Measurements from ENCODE around the gene C2CD2. TPM values are rescaled to one million over a fixed set of nuclear protein-coding genes. Genes with fewer than 3 reads are reported as not detected.

Gene C2CD2
- total RNA-seq, 1 donor from 2014 or later = 6.7 TPM

DNA sequence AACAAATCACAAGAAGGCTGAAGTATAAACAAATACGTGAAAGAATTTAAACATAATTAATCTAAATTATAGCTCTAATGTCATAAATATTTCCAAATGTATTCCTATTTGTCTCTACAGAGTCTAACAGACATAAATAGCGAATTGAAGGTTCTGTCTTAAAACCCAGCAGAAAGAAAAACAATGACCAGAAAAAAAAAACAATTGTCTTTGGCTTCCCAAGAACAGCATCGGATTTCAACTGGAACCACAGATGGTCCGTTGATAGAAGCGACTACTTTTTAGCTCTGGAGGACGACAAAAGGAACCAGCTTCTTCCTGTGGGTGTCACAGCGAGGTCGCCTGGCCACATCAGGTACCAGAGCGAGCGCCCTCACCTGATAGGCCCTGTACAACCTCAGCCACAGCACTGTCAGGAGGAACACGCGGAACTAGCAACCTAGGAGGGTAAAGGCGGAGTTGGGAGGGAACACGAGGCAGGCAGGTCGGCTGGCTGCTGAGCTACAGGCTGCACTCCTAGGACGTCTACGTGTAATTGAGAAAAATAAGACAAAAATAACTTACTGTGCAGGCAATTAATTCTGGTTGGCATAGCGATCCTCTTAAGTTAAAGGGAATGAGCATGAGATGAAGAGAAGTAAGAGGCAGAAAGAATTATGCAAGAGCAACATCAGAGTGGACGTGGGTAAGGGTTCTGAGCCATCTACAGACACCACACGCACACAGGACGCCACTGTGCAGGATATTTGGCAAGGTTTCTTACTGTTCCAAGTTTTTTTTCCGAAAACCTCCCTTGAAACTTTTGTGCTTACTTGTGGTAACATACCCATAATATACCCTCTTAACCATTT is 58.0 kb downstream of the C2CD2 start:
- Mint-ChIP-seq H3K9me3 (no peaks in the 10 kb centered on the region), H3K27ac (peak overlapping the region; percentile 26), H3K36me3 (ENCODE audit: low read depth) (peaks cover 17% of the 10 kb centered on the region), H3K4me3 (peak overlapping the region; percentile 16), H3K4me1 (peaks cover 11% of the 10 kb centered on the region), H3K27me3 (no peaks in the 10 kb centered on the region)
- ATAC-seq (ENCODE audit: low read depth) (peak; percentile 93), DNase-seq (no peak)
- intact Hi-C loops (cut with micrococcal nuclease) = loop anchor here (1.0 to 5.0 kb wide), 2 partner anchors 36 to 80 kb away; no protein-coding TSS in a partner anchor
- TF ChIP-seq, protein P1, sequence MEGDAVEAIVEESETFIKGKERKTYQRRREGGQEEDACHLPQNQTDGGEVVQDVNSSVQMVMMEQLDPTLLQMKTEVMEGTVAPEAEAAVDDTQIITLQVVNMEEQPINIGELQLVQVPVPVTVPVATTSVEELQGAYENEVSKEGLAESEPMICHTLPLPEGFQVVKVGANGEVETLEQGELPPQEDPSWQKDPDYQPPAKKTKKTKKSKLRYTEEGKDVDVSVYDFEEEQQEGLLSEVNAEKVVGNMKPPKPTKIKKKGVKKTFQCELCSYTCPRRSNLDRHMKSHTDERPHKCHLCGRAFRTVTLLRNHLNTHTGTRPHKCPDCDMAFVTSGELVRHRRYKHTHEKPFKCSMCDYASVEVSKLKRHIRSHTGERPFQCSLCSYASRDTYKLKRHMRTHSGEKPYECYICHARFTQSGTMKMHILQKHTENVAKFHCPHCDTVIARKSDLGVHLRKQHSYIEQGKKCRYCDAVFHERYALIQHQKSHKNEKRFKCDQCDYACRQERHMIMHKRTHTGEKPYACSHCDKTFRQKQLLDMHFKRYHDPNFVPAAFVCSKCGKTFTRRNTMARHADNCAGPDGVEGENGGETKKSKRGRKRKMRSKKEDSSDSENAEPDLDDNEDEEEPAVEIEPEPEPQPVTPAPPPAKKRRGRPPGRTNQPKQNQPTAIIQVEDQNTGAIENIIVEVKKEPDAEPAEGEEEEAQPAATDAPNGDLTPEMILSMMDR (IDR thresholded peaks at IDR 0.05) = no peak
- CTCF ChIA-PET = interaction anchor here (0.6 to 2.0 kb wide), 7 partner anchors 14 to 222 kb away, joined by 3 to 10 read pairs (median 5); no protein-coding TSS in a partner anchor
- POLR2A ChIA-PET = no interaction called here

DNA sequence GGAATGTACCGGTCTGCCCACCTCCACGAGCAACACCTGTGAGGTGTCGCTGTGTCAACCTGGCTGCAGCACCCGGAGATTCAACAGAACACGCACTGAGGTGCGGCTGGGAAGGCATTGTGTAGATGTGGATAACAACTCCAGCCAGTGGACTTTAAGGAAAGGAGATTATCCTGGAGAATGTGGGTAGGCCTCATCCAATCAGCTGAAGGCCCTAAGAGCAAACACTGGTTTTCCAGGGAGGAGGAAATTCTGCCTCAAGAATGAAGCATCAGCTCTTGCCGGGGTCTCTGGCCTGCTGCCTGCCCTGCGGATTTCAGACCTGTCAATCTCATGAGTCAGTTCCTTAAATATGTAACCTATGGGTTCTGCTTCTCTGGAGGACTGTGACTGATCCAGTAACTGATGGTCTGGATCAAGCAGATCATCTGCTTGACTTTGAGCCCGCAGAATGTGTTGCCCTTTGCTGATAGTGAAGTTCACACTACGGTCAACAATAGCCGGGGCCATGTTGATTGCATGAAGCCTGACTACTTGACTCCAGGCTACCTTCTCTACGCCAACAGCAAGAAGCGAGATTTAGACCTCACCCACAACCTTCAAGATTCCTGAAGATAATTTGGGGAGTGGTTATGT is 58.8 kb downstream of the C2CD2 start:
- intact Hi-C loops (cut with micrococcal nuclease) = loop anchor here (1.0 to 5.0 kb wide), 2 partner anchors 37 to 79 kb away; no protein-coding TSS in a partner anchor
- ChIA-PET POLR2A (no interaction called here), CTCF (interaction anchor here (0.6 to 2.0 kb wide), 6 partner anchors 15 to 223 kb away, joined by 3 to 10 read pairs (median 4); no protein-coding TSS in a partner anchor)
- TF ChIP-seq, protein P1 (IDR thresholded peaks at IDR 0.05) = no peak
- Mint-ChIP-seq H3K27ac (no peak overlapping the region), H3K36me3 (ENCODE audit: low read depth) (peaks cover 14% of the 10 kb centered on the region), H3K27me3 (no peaks in the 10 kb centered on the region), H3K4me3 (no peak overlapping the region), H3K9me3 (no peaks in the 10 kb centered on the region), H3K4me1 (peaks cover 11% of the 10 kb centered on the region)
- no peak for ATAC-seq (ENCODE audit: low read depth)
- DNase-seq = no peak

DNA sequence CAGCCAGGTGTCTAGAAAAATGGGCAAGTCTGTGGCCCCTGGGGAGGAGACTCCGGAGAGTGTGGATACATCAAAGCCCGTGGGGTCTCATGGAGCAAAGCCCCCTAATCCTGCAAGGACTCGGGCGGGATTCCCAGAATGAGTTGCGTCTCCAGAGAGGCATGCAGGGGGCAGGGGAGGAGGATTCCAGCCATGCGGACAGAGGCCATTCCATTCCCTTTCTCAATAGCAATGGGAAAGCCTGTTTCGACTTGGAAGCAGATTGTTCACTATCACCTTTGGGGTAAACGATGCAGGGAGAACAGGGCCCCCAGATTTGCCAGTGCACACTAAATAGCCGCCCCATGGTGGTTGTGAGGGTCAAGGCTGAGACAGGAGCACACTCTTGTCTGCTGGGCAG is 59.3 kb downstream of the C2CD2 start:
- Mint-ChIP-seq H3K4me3 (no peak overlapping the region), H3K9me3 (no peaks in the 10 kb centered on the region), H3K27ac (no peak overlapping the region), H3K27me3 (no peaks in the 10 kb centered on the region), H3K36me3 (ENCODE audit: low read depth) (peaks cover 13% of the 10 kb centered on the region), H3K4me1 (peaks cover 11% of the 10 kb centered on the region)
- TF ChIP-seq, protein P1 (IDR thresholded peaks at IDR 0.05) = no peak
- intact Hi-C loops (cut with micrococcal nuclease) = no loop called here
- no peak for ATAC-seq (ENCODE audit: low read depth)
- POLR2A ChIA-PET = no interaction called here
- DNase-seq = no peak
- CTCF ChIA-PET = interaction anchor here (1.1 to 2.0 kb wide), 2 partner anchors 14 to 16 kb away, joined by 3 to 5 read pairs; no protein-coding TSS in a partner anchor

DNA sequence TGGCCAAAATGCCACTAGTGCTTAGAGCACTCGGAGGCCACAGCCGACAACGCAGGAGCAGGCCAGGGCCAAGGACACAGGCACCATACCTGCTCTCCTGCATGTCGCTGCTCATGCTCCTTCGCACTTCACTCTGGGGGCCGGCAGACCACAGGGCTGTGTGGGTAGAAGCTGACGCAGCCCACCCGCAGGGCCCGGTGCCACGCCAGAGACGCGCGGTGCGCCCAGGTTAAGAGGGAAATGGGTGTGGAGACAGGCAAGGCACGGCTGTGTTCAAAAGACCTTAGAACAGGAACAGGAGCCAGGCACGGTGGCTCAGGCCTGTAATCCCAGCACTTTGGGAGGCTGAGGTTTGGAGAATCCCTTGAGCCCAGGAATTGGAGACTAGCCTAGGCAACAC is 61.1 kb downstream of the C2CD2 start:
- Mint-ChIP-seq H3K9me3 (no peaks in the 10 kb centered on the region), H3K27me3 (no peaks in the 10 kb centered on the region), H3K4me3 (no peak overlapping the region), H3K4me1 (peaks cover 11% of the 10 kb centered on the region), H3K36me3 (ENCODE audit: low read depth) (peaks cover 2% of the 10 kb centered on the region), H3K27ac (no peak overlapping the region)
- DNase-seq (no peak), ATAC-seq (ENCODE audit: low read depth) (no peak)
- ChIA-PET POLR2A (no interaction called here), CTCF (no interaction called here)
- intact Hi-C loops (cut with micrococcal nuclease) = no loop called here
- TF ChIP-seq, protein P1 (IDR thresholded peaks at IDR 0.05) = no peak

DNA sequence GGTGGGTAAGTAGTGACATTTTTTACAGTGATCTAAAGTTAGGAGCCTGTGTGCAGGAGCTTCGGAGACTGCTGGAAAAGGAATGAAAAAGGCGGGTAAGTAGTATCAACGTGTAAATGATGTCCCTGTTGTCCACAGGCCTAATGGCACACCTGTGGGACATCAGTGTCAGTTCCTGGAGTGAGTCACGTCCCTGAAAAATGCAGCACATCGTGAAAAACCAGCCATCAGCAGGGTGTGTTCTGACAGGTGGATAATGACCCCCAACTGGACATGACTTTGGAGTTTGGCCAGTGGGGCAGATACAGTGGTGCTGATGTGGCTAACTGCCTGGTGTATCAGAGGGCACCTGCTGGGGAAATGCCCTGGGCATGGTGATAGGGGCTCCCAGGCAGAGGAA is 62.7 kb downstream of the C2CD2 start:
- Mint-ChIP-seq H3K4me1 (peaks cover 10% of the 10 kb centered on the region), H3K9me3 (no peaks in the 10 kb centered on the region), H3K36me3 (ENCODE audit: low read depth) (peaks cover 2% of the 10 kb centered on the region), H3K27me3 (no peaks in the 10 kb centered on the region), H3K27ac (no peak overlapping the region), H3K4me3 (no peak overlapping the region)
- intact Hi-C loops (cut with micrococcal nuclease) = no loop called here
- ChIA-PET POLR2A (interaction anchor here (0.5 kb wide), 1 partner anchor 14 kb away, joined by 4 read pairs; no protein-coding TSS in a partner anchor), CTCF (no interaction called here)
- DNase-seq (no peak), ATAC-seq (ENCODE audit: low read depth) (no peak)
- TF ChIP-seq, protein P1 (IDR thresholded peaks at IDR 0.05) = no peak
